Body of pancreas (tissue), 4 donors: ENCODE measurements around the gene JMJD6.
"Not testable (repeated sequence)": the region's sequence is repeated elsewhere in the genome, so short reads cannot be mapped to it uniquely, and the experiment has no call there.

Experiments used
- CTCF ChIP-seq, 7 experiments: fragments of 450-650 bp in 4 of 7; fragments of 200-600 bp in 3 of 7; sonication (generic) in 3 of 7; IDR thresholded peaks; one replicate each; pipeline ENCODE4 v1.5.1; 2016 to 2019; ENCODE audit warnings: antibody characterized with exemption in 7 of 7
- POLR2A ChIP-seq, 3 donors: fragments of 450-650 bp; IDR thresholded peaks; one replicate each; pipeline ENCODE4 v1.6.1; 2016; ENCODE audit warnings: antibody characterized with exemption in 3 of 3, mild to moderate bottlenecking in 2 of 3

- not testable (repeated sequence) for TF ChIP-seq CTCF, POLR2A (IDR thresholded peaks at IDR 0.05)
These were observed 14.1 kb downstream of the JMJD6 start for GRCh38 chr17:76712321-76712720.
